Measurements from ENCODE around the gene GPR63. TPM values are rescaled to one million over a fixed set of nuclear protein-coding genes. Genes with fewer than 3 reads are reported as not detected.
A peak's percentile ranks its signal among the peaks of the same experiment; 100 is the strongest.
"Not testable (repeated sequence)": the region's sequence is repeated elsewhere in the genome, so short reads cannot be mapped to it uniquely, and the experiment has no call there.

Gene GPR63, protein sequence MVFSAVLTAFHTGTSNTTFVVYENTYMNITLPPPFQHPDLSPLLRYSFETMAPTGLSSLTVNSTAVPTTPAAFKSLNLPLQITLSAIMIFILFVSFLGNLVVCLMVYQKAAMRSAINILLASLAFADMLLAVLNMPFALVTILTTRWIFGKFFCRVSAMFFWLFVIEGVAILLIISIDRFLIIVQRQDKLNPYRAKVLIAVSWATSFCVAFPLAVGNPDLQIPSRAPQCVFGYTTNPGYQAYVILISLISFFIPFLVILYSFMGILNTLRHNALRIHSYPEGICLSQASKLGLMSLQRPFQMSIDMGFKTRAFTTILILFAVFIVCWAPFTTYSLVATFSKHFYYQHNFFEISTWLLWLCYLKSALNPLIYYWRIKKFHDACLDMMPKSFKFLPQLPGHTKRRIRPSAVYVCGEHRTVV
- total RNA-seq (2022) = 1.3 and 2.7 TPM in 2 replicates
- percentile 49 among the genes with signal in this experiment for Bru-seq, nascent RNA
- BruChase-seq, experiment 1, labeled RNA remaining after a 6-hour chase = percentile 48 among the genes with signal in this experiment
- percentile 52 among the genes with signal in this experiment for BruChase-seq, experiment 2, labeled RNA remaining after a 2-hour chase
- long read RNA-seq, full-length matches to known transcripts = 1 of 3 reads
- long read RNA-seq, partial matches to known transcripts = 0 of 3 reads
- long read RNA-seq, other reads (novel, unspliced or antisense) = 2 of 3 reads

DNA sequence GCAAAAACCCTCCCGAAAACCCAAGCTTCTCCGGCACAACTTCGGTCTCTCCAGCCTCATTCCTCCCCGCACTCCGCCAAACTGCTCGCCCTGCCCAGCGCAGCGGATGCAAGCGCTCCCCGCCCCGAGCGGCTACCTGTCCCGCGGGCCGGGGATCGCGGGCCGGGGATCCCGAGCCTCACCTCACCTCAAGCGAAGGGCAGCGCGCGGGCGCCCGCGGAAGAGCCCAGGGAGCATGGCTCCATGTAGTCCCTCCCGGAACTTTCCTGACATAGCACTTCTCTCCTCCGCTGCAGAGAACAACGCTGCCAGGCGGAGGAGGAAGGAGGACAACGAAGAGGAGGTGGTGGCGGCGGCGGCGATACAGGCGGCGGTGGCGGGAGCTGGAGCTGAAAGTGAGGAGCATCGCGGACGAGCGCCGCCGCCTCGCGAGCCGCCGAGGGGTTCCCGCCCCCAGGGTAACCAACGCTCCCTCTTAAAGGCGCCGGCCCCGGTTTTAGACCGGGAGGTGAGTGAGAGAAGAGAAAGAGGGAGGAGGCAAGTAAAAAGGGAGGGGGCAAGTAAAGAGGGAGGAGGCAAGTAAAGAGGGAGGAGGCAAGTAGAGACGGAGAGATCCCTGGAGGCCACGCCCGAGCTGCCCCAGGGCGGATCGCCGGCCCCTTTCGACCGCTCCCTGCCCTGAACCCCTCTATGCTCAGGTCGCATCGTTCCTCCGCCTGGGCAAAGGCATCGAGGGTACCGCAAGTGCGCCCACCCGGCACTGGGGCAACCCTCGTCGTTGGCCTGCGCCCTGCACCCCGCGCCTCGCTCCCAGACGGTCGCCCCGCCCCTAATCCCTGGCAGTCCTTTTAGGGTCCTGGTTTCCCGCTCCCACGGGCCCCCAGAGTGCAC is at the start of gene GPR63:
TSS of gene GPR63 (minus strand) at position 397 of the 891 bp plus-strand sequence. CDS start 37,746 bp downstream, outside the sequence.
- Mint-ChIP-seq H3K27ac (ENCODE audit: unreplicated experiment) (peak within 1 kb of the TSS; percentile 61), H3K9me3 (ENCODE audit: low read depth, unreplicated experiment) (no peaks in the 10 kb centered on the region), H3K27me3 (ENCODE audit: unreplicated experiment) (peaks cover 9% of the 10 kb centered on the region), H3K4me3 (ENCODE audit: low read depth, unreplicated experiment) (peak within 1 kb of the TSS; percentile 100), H3K36me3 (ENCODE audit: insufficient read depth, unreplicated experiment) (peaks cover 23% of the 10 kb centered on the region), H3K4me1 (ENCODE audit: low read depth, unreplicated experiment) (peaks cover 8% of the 10 kb centered on the region)
- BruUV-seq (replicated peaks) = no TSS peak
- TF ChIP-seq, protein P1, sequence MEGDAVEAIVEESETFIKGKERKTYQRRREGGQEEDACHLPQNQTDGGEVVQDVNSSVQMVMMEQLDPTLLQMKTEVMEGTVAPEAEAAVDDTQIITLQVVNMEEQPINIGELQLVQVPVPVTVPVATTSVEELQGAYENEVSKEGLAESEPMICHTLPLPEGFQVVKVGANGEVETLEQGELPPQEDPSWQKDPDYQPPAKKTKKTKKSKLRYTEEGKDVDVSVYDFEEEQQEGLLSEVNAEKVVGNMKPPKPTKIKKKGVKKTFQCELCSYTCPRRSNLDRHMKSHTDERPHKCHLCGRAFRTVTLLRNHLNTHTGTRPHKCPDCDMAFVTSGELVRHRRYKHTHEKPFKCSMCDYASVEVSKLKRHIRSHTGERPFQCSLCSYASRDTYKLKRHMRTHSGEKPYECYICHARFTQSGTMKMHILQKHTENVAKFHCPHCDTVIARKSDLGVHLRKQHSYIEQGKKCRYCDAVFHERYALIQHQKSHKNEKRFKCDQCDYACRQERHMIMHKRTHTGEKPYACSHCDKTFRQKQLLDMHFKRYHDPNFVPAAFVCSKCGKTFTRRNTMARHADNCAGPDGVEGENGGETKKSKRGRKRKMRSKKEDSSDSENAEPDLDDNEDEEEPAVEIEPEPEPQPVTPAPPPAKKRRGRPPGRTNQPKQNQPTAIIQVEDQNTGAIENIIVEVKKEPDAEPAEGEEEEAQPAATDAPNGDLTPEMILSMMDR (IDR thresholded peaks at IDR 0.05; ENCODE audit: unreplicated experiment) = no peak
- intact Hi-C loops (cut with micrococcal nuclease; ENCODE audit: unreplicated experiment) = no loop called here
- DNase-seq = peak; percentile 75
- CTCF ChIA-PET = interaction anchor here (1.2 to 1.4 kb wide), 2 partner anchors 17 to 222 kb away, joined by 3 read pairs; no protein-coding TSS in a partner anchor

DNA sequence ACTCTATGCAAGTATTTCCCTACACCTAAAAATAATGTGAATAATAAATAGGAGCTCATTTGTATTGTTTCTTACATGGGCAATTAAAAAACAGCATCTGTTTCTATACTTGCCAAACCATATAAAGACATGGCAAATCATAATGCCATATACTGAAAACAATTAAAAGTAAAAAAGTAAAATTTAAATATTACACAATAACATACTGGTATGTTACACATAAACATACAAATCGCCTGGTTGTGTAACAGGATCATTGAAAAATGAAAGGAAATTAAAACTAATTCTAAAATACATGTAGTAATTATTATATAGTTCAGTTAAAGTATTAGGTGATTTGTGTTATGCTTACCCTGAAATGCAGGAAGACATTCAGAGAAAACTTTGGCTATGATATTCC is 49.2 kb upstream of the GPR63 start:
- BruUV-seq (replicated peaks) = no TSS peak

DNA sequence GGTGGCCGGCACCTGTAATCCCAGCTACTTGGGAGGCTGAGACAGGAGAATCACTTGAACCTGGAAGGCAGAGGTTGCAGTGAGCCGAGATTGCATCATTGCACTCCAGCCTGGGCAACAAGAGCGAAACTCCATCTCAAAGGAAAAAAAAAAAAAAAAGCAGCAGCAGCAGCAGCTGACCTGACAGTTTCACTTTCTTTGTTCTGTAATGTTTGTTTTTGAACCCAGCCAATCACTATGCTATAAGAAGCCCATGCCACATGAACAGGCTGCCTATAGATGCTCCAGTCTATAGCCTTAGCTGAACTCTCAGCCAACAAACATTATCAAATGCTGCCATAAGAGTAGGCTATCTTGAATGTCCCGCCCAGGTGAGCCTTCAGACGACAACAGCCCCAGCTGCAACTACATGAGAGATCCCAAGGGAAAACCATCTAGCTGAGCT is 47.9 kb upstream of the GPR63 start:
- not testable (repeated sequence) for H3K27me3 Mint-ChIP-seq (ENCODE audit: unreplicated experiment); H3K27ac Mint-ChIP-seq (ENCODE audit: unreplicated experiment)

More for the DNA sequence above, 49.2 kb upstream of the GPR63 start:
- intact Hi-C loops (cut with micrococcal nuclease; ENCODE audit: unreplicated experiment) = no loop called here
- Mint-ChIP-seq H3K4me1 (ENCODE audit: low read depth, unreplicated experiment) (no peaks in the 10 kb centered on the region), H3K27ac (ENCODE audit: unreplicated experiment) (no peak overlapping the region), H3K36me3 (ENCODE audit: insufficient read depth, unreplicated experiment) (peaks cover 2% of the 10 kb centered on the region), H3K9me3 (ENCODE audit: low read depth, unreplicated experiment) (no peaks in the 10 kb centered on the region), H3K4me3 (ENCODE audit: low read depth, unreplicated experiment) (no peak overlapping the region), H3K27me3 (ENCODE audit: unreplicated experiment) (no peaks in the 10 kb centered on the region)
- CTCF ChIA-PET = no interaction called here
- TF ChIP-seq, protein P1 (IDR thresholded peaks at IDR 0.05; ENCODE audit: unreplicated experiment) = no peak
- DNase-seq = no peak

DNA sequence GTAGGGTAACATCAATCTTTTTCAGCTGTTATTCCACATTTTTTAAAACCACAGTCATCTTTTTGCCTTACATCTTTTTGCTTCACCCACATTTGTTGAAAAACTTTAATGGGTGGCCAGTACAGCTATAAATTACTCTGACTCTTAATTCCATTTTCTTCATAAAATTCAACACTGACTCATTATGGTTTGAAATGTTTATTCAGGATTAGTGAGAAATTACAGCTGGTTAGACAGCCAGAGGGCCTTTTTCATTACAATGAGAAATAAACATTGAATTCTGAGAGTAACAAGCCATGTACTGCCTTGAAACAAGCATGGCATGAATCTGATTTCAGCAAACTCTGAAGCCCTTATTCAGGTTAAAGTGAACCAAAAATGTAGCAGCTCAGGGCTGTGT is 40.9 kb upstream of the GPR63 start:
- intact Hi-C loops (cut with micrococcal nuclease; ENCODE audit: unreplicated experiment) = no loop called here
- Mint-ChIP-seq H3K9me3 (ENCODE audit: low read depth, unreplicated experiment) (no peaks in the 10 kb centered on the region), H3K27ac (ENCODE audit: unreplicated experiment) (no peak overlapping the region), H3K27me3 (ENCODE audit: unreplicated experiment) (no peaks in the 10 kb centered on the region), H3K36me3 (ENCODE audit: insufficient read depth, unreplicated experiment) (no peaks in the 10 kb centered on the region), H3K4me1 (ENCODE audit: low read depth, unreplicated experiment) (no peaks in the 10 kb centered on the region), H3K4me3 (ENCODE audit: low read depth, unreplicated experiment) (no peak overlapping the region)
- no peak for DNase-seq
- CTCF ChIA-PET = no interaction called here
- BruUV-seq (replicated peaks) = no TSS peak
- TF ChIP-seq, protein P1 (IDR thresholded peaks at IDR 0.05; ENCODE audit: unreplicated experiment) = no peak

More for the DNA sequence above, 47.9 kb upstream of the GPR63 start:
- DNase-seq; H3K4me1 Mint-ChIP-seq (ENCODE audit: low read depth, unreplicated experiment); BruUV-seq (replicated peaks); H3K9me3 Mint-ChIP-seq (ENCODE audit: low read depth, unreplicated experiment); H3K4me3 Mint-ChIP-seq (ENCODE audit: low read depth, unreplicated experiment); CTCF ChIA-PET; H3K36me3 Mint-ChIP-seq (ENCODE audit: insufficient read depth, unreplicated experiment); intact Hi-C loops (cut with micrococcal nuclease; ENCODE audit: unreplicated experiment): not testable (repeated sequence)

Data from Calu3 (cell line).